ENCODE data around the gene PEAK3.

Gene PEAK3

DNA sequence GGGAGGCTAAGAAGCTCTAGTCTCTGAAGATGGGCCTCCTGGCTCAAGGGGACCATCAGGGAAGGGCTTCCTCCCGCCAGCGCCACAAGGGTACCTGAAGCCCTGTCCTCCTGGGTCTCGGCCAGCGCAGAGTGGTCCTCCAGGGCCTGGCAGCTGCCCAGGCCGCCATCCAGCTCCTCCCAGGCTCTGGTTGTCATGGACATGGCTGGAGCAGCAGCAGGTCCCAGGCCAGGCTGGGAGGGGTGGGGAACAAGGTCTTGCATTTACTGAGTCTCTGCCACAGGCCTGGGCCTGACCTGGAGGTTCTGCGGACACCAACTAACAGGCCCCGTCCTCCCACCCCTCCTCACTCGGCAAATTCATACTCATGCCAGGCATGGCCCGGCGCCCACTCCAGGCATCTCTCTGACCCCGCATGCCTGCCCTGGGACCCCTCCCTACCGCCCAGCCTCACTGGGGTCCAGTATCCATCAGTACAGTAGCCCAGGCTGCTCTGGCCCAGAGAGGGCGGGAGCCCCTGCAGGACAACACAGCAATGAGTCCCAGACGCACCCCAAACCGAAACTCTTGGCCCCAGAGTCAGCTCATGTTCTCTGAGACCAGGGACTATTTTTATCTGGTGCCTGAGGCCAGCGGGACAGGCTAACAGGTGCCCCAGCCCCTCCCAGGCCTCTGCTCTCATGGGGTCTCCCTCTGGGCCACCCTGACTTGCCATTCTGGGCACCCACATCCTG, 26.7 kb downstream of the PEAK3 start:
- Histone ChIP-seq H3K79me2 (ENCODE audit: insufficient read depth, low read length) (no peaks in the 10 kb centered on the region), H3K9me3 (ENCODE audit: low read length) (no peaks in the 10 kb centered on the region), H3K36me3 (ENCODE audit: insufficient read depth, low read length) (no peaks in the 10 kb centered on the region; the same call in 1 of the 2 replicates), H3F3A (ENCODE audit: insufficient read depth, low read length) (no peaks in the 10 kb centered on the region), H3K4me3 (ENCODE audit: low read depth, low read length, poor library complexity, severe bottlenecking) (no peak overlapping the region), H3K4me2 (ENCODE audit: low read length) (no peak overlapping the region), H3K4me1 (ENCODE audit: insufficient read depth, low read length, severe bottlenecking) (peaks cover 30% of the 10 kb centered on the region), H2AFZ (ENCODE audit: low read length) (no peak overlapping the region), H3K27me3 (ENCODE audit: insufficient read depth, low read length) (no peaks in the 10 kb centered on the region), H3K9me2 (ENCODE audit: low read depth, low read length) (no peaks in the 10 kb centered on the region), H3K27ac (ENCODE audit: low read depth, low read length, poor library complexity, severe bottlenecking) (no peak overlapping the region), H4K20me1 (ENCODE audit: insufficient read depth, low read length) (no peaks in the 10 kb centered on the region), H3K9ac (ENCODE audit: low read length) (no peak overlapping the region)
- TF ChIP-seq CTCF (IDR thresholded peaks at IDR 0.05; ENCODE audit: low read length) (no peak), EZH2 (IDR thresholded peaks at IDR 0.05; ENCODE audit: borderline replicate concordance, low read length) (no peak)

DNA sequence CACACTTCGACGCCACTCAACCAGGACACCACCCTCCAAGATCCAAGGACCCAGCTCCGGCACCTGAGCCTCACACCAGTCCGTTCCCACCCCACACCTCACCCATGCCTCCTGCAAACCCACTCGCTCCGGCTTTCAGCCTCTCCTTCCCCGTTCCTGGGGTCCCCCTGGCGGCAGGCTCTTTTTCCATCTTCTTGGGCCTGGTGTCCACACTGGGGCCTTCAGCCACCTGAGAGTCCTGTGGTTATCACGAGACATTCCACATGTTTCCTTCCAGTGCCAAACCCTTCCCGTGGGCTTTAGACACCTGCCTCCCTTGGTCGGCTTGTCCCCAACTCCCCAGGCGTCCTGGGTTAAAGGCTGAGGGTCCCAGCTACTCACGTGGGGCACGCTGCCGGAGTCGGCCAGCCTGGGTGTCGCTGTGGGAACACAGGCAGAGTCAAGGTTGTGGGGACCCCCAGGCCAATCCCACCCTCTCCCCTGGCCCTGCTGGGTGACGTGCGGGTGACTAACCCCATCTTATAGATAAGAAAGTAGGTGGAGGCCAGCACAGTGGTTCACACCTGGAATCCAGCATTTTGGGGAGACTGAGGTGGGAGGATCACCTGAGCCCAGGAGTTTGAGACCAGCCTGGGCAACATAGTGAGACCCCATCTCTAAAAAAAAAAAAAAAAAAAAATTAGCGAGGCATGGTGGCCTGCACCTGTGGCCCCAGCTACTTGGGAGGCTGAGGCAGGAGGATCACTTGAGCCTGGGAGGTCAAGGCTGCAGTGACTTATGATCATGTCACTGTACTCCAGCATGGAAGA, 27.7 kb downstream of the PEAK3 start:
- H3K9ac ChIP-seq (ENCODE audit: low read length): no peak overlapping the region
- no peak overlapping the region for H3K4me3 ChIP-seq (ENCODE audit: low read depth, low read length, poor library complexity, severe bottlenecking)
- no peaks in the 10 kb centered on the region for H3K27me3 ChIP-seq (ENCODE audit: insufficient read depth, low read length)
- no peaks in the 10 kb centered on the region for H3K9me3 ChIP-seq (ENCODE audit: low read length)
- no peaks in the 10 kb centered on the region for H4K20me1 ChIP-seq (ENCODE audit: insufficient read depth, low read length)
- H2AFZ ChIP-seq (ENCODE audit: low read length): no peak overlapping the region
- no peaks in the 10 kb centered on the region for H3F3A ChIP-seq (ENCODE audit: insufficient read depth, low read length)
- H3K36me3 ChIP-seq (ENCODE audit: insufficient read depth, low read length): no peaks in the 10 kb centered on the region; the same call in 1 of the 2 replicates
- H3K27ac ChIP-seq (ENCODE audit: low read depth, low read length, poor library complexity, severe bottlenecking): no peak overlapping the region
- TF ChIP-seq CTCF (IDR thresholded peaks at IDR 0.05; ENCODE audit: low read length) (no peak), EZH2 (IDR thresholded peaks at IDR 0.05; ENCODE audit: borderline replicate concordance, low read length) (no peak)
- H3K79me2 ChIP-seq (ENCODE audit: insufficient read depth, low read length): no peaks in the 10 kb centered on the region
- no peak overlapping the region for H3K4me2 ChIP-seq (ENCODE audit: low read length)
- H3K9me2 ChIP-seq (ENCODE audit: low read depth, low read length): no peaks in the 10 kb centered on the region
- peaks cover 30% of the 10 kb centered on the region for H3K4me1 ChIP-seq (ENCODE audit: insufficient read depth, low read length, severe bottlenecking)

DNA sequence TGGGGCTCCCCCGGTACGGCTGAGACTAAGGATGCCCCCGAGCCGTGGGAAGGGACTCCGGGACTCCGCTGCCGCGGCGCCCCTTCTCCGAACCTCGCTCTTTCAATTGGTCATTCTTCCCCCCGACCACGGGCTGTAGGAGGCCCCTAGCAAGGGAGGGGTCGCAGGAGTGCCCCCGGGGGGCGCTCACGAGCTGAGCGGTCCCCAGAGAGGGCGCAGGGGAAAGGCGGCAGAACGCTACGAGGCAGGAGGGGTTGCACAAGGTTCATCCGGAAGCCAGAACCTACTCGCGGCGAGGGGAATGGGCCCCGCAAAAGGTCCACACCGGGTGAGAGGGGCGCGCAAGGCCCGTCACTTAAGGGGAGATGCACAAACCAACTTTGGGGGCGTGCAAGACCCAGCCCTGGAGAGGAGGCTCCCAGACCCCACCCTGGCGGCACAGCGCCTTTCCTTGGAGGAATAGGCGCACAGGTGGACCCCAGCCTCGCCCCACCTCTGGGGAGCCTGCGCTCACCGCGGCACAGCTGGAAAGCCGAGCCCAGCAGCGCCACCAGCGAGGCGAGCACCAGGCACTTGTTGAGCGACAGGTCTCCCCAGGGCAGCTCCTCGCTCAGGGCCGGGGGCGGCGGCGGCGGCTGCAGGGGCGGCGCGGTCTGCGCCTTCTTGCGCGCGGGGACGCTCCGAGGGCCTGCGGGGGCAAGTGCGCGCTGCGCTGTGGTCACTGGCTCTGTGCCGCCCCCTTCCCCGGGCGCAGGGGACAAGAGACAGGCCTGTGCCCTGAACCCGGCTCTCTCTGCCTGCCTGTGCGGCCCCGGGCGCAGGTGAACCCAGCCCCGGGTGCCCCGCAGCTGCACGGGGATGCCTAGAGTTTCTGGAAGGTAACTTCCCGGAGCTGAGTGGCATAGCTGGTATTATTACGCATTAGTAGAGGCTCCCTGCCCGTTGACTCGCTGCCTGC, 28.6 kb downstream of the PEAK3 start:
- H2AFZ ChIP-seq (ENCODE audit: low read length): no peak overlapping the region
- H3F3A ChIP-seq (ENCODE audit: insufficient read depth, low read length): no peaks in the 10 kb centered on the region
- H3K4me3 ChIP-seq (ENCODE audit: low read depth, low read length, poor library complexity, severe bottlenecking): peak overlapping the region; percentile 19
- H4K20me1 ChIP-seq (ENCODE audit: insufficient read depth, low read length): no peaks in the 10 kb centered on the region
- no peak overlapping the region for H3K27ac ChIP-seq (ENCODE audit: low read depth, low read length, poor library complexity, severe bottlenecking)
- H3K9me2 ChIP-seq (ENCODE audit: low read depth, low read length): no peaks in the 10 kb centered on the region
- TF ChIP-seq EZH2 (IDR thresholded peaks at IDR 0.05; ENCODE audit: borderline replicate concordance, low read length) (no peak), CTCF (IDR thresholded peaks at IDR 0.05; ENCODE audit: low read length) (peak; percentile 45; the same call in 1 of the 2 replicates)
- H3K4me2 ChIP-seq (ENCODE audit: low read length): peak overlapping the region; percentile 32; the same call in 1 of the 2 replicates
- H3K4me1 ChIP-seq (ENCODE audit: insufficient read depth, low read length, severe bottlenecking): peaks cover 25% of the 10 kb centered on the region
- H3K36me3 ChIP-seq (ENCODE audit: insufficient read depth, low read length): peaks cover 6% of the 10 kb centered on the region; the same call in 1 of the 2 replicates
- no peaks in the 10 kb centered on the region for H3K79me2 ChIP-seq (ENCODE audit: insufficient read depth, low read length)
- no peaks in the 10 kb centered on the region for H3K9me3 ChIP-seq (ENCODE audit: low read length)
- H3K9ac ChIP-seq (ENCODE audit: low read length): no peak overlapping the region
- no peaks in the 10 kb centered on the region for H3K27me3 ChIP-seq (ENCODE audit: insufficient read depth, low read length)

Data from OCI-LY1 (cell line).